Stomach (tissue), 9 donors: ENCODE results near the gene PRSS53. TPM values are rescaled to one million over a fixed set of nuclear protein-coding genes. Genes with fewer than 3 reads are reported as not detected.

ENCODE experiments used
- DNase-seq, 2 donors: peaks; one replicate each; pipeline versions ENCODE4 v3.0.0 to v3.0.0-alpha.2; 2013 to 2019
- H3K27ac ChIP-seq, 5 donors: fragments of 200-600 bp in 4 of 5; sonication (generic) in 4 of 5; one replicate each; pipeline ENCODE4 v1.5.1; 2013 to 2019; ENCODE audit warnings: mild to moderate bottlenecking in 1 of 5, moderate library complexity in 1 of 5
- H3K27me3 ChIP-seq, 3 donors: fragments of 200-600 bp; sonication (generic); one replicate each; pipeline ENCODE4 v1.5.1; 2017 to 2019; ENCODE audit warnings: mixed run types in 1 of 3
- H3K36me3 ChIP-seq, 4 donors: fragments of 200-600 bp; sonication (generic); 1 replicate in 3 of 4; 2 replicates in 1 of 4; pipeline ENCODE4 v1.5.1; 2016 to 2019
- H3K4me1 ChIP-seq, 4 donors: fragments of 200-600 bp; sonication (generic); one replicate each; pipeline ENCODE4 v1.5.1; 2016 to 2019
- H3K4me3 ChIP-seq, 4 donors: fragments of 200-600 bp; sonication (generic) in 3 of 4; one replicate each; pipeline ENCODE4 v1.5.1; 2016 to 2019; ENCODE audit warnings: mild to moderate bottlenecking in 1 of 4
- H3K9me3 ChIP-seq, 4 donors: fragments of 200-600 bp; sonication (generic); one replicate each; pipeline ENCODE4 v1.5.1; 2016 to 2019
- CTCF ChIP-seq, 7 experiments: fragments of 450-650 bp in 4 of 7; fragments of 200-600 bp in 3 of 7; sonication (generic) in 3 of 7; IDR thresholded peaks; one replicate each; pipeline ENCODE4 v1.5.1; 2016 to 2019; ENCODE audit warnings: antibody characterized with exemption in 7 of 7, control low read depth in 2 of 7, mild to moderate bottlenecking in 1 of 7
- EP300 ChIP-seq: sonication (generic); formaldehyde crosslinking; IDR thresholded peaks from one replicate; pipeline ENCODE4 v1.6.1; 2017; ENCODE audit warnings: antibody characterized with exemption
- POLR2A ChIP-seq, 4 donors: fragments of 450-650 bp; IDR thresholded peaks; one replicate each; pipeline ENCODE4 v1.6.1; 2016; ENCODE audit warnings: antibody characterized with exemption in 4 of 4, control low read depth in 2 of 4, mild to moderate bottlenecking in 1 of 4, moderate library complexity in 1 of 4
- POLR2AphosphoS5 ChIP-seq, 3 donors: sonication (generic); formaldehyde crosslinking; IDR thresholded peaks; one replicate each; pipeline ENCODE4 v1.6.1; 2016; ENCODE audit warnings: antibody characterized with exemption in 3 of 3
- WGBS, 5 donors: extraction: QIAGEN DNeasy Blood & Tissue Kit in 3 of 5; methylation state at CpG; one replicate each; pipeline versions ENCODE4 v1.1.5 to v1.1.7; 2013 to 2018; 5-methylcytosine and 5-hydroxymethylcytosine counted together
- intact Hi-C: fragments of 100-400 bp; cut with DNase I; formaldehyde crosslinking; loops from one replicate; pipeline ENCODE4 v1.15.1; 2023; ENCODE audit warnings: low total_unique reads
- polyA plus RNA-seq, 3 donors: library from polyadenylated mRNA; stranded (reverse); fragments of 200-250 nt; gene quantifications; one replicate each; pipeline ENCODE4 v1.2.3, GENCODE V29; 2013
- total RNA-seq, 5 donors: library from RNA; depleted of rRNA; stranded (reverse); fragments of >200 nt; gene quantifications; one replicate each; pipeline versions ENCODE4 v1.1.0 to v1.2.3, GENCODE V29; 2014 to 2016
- donor health status: healthy with polysubstance abuse.
- donor health status: Bipolar disorder and iron deficiency.
- donor health status: healthy.

Gene PRSS53
- total and polyA plus RNA-seq, 8 donors: 0.46 to 5.3 (median 1.3) TPM; not detected in 1

GRCh38 chr16:31092330-31092729 is 3.6 kb upstream of the PRSS53 start:
- WGBS, 5 donors: 94 to 99% (median 96%) methylated on average over 5 of the region's 5 CpGs
- H3K9me3 ChIP-seq: no peaks in the 10 kb centered on the region
- TF ChIP-seq POLR2AphosphoS5 (IDR thresholded peaks at IDR 0.05) (no peak), POLR2A (IDR thresholded peaks at IDR 0.05) (no peak), EP300 (no peak), CTCF (IDR thresholded peaks at IDR 0.05) (no peak)
- H3K36me3 ChIP-seq: peaks cover 6 to 44% (median 35%) of the 10 kb centered on the region in 4 donors
- DNase-seq: no peak
- peak overlapping the region in 1 of 5 donors; percentile 88 for H3K27ac ChIP-seq
- H3K4me3 ChIP-seq: no peak overlapping the region
- peaks cover 13 to 38% (median 27%) of the 10 kb centered on the region in 4 donors for H3K4me1 ChIP-seq
- no peaks in the 10 kb centered on the region for H3K27me3 ChIP-seq
- intact Hi-C loops: no loop called here

- peaks cover 10 to 62% (median 52%) of the 10 kb centered on the region in 4 donors for H3K36me3 ChIP-seq
- DNase-seq: no peak
- intact Hi-C loops: no loop called here
- peaks cover 13 to 36% (median 24%) of the 10 kb centered on the region in 4 donors for H3K4me1 ChIP-seq
- no peak for TF ChIP-seq EP300
- TF ChIP-seq CTCF (IDR thresholded peaks at IDR 0.05): no peak
- no peak for TF ChIP-seq POLR2A (IDR thresholded peaks at IDR 0.05)
- no peak for TF ChIP-seq POLR2AphosphoS5 (IDR thresholded peaks at IDR 0.05)
- no peaks in the 10 kb centered on the region for H3K27me3 ChIP-seq
- no peak overlapping the region for H3K27ac ChIP-seq
- WGBS, 5 donors: 85 to 100% (median 93%) methylated on average over 1 to 2 of the region's 2 CpGs
- H3K4me3 ChIP-seq: no peak overlapping the region
- no peaks in the 10 kb centered on the region for H3K9me3 ChIP-seq
Observed at GRCh38 chr16:31090540-31090939, 1.8 kb upstream of the PRSS53 start.

DNA sequence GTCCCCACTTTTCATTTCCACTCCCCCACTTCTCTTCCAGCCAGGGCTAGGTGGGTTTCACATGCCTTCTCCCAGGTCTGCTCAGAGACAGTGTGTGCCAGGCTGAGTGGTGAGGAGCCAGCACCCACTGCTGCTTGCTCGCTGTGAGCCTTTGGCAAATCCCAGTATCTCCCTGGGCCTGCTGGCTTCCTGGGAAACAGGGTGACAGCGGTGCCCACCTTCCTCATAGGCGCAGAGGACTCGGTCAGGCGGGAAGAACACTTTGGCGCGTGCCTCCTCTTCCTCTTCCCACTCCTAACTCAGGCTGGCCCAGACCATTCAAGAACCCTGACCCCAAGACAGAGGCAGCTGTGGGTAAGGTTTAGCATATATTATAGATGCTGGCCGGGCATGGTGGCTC is 456 bp upstream of the PRSS53 start:
- H3K4me3 ChIP-seq: no peak overlapping the region
- WGBS, 5 donors: 90 to 97% (median 93%) methylated on average over 8 of the region's 8 CpGs
- peaks cover 10 to 75% (median 65%) of the 10 kb centered on the region in 4 donors for H3K36me3 ChIP-seq
- intact Hi-C loops: no loop called here
- H3K27ac ChIP-seq: no peak overlapping the region
- peaks cover 13 to 22% (median 17%) of the 10 kb centered on the region in 4 donors for H3K4me1 ChIP-seq
- H3K9me3 ChIP-seq: no peaks in the 10 kb centered on the region
- no peak for TF ChIP-seq CTCF (IDR thresholded peaks at IDR 0.05)
- no peak for TF ChIP-seq POLR2AphosphoS5 (IDR thresholded peaks at IDR 0.05)
- no peak for TF ChIP-seq EP300
- TF ChIP-seq POLR2A (IDR thresholded peaks at IDR 0.05): no peak
- no peak for DNase-seq
- no peaks in the 10 kb centered on the region for H3K27me3 ChIP-seq

DNA sequence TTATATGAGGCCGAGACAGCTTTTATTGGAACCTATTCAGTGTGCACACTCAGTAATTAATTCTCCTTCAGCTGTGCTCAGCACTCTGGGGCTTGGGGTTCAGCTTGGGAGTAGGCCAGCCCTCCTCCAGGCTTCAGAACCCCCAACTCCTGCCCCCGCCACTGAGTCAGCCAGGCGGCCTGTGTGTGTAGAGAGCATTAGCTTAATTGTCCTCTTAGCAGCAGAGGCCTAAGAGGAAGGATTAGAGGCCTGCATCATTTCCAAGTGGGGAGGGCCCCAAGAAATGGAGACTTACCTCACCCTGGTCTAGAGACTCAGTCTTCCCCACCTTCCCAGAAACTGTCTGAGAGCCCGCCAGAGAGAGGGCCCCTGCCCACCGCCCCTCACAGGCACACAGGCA is 772 bp downstream of the PRSS53 start:
- intact Hi-C loops: no loop called here
- Histone ChIP-seq H3K36me3 (peaks cover 10 to 87% (median 77%) of the 10 kb centered on the region in 4 donors), H3K27ac (no peak overlapping the region), H3K9me3 (no peaks in the 10 kb centered on the region), H3K27me3 (no peaks in the 10 kb centered on the region), H3K4me3 (no peak overlapping the region), H3K4me1 (peaks cover 2 to 16% (median 7%) of the 10 kb centered on the region in 4 donors)
- no peak for TF ChIP-seq EP300
- no peak for TF ChIP-seq POLR2AphosphoS5 (IDR thresholded peaks at IDR 0.05)
- TF ChIP-seq POLR2A (IDR thresholded peaks at IDR 0.05): no peak
- TF ChIP-seq CTCF (IDR thresholded peaks at IDR 0.05): no peak
- 71 to 82% (median 74%) methylated on average over 5 of the region's 5 CpGs for WGBS, 5 donors
- no peak for DNase-seq
